ENCODE measurements around the gene CCDC88C. TPM values are rescaled to one million over a fixed set of nuclear protein-coding genes. Genes with fewer than 3 reads are reported as not detected.

CCDC88C gene
- total RNA-seq, 1 experiment from 2014 or later = 33.2 TPM

- no peaks in the 10 kb centered on the region for H3K9me3 Mint-ChIP-seq (ENCODE audit: low read depth, unreplicated experiment)
- intact Hi-C loops (cut with micrococcal nuclease; ENCODE audit: unreplicated experiment) = no loop called here
- TF ChIP-seq, protein P1, sequence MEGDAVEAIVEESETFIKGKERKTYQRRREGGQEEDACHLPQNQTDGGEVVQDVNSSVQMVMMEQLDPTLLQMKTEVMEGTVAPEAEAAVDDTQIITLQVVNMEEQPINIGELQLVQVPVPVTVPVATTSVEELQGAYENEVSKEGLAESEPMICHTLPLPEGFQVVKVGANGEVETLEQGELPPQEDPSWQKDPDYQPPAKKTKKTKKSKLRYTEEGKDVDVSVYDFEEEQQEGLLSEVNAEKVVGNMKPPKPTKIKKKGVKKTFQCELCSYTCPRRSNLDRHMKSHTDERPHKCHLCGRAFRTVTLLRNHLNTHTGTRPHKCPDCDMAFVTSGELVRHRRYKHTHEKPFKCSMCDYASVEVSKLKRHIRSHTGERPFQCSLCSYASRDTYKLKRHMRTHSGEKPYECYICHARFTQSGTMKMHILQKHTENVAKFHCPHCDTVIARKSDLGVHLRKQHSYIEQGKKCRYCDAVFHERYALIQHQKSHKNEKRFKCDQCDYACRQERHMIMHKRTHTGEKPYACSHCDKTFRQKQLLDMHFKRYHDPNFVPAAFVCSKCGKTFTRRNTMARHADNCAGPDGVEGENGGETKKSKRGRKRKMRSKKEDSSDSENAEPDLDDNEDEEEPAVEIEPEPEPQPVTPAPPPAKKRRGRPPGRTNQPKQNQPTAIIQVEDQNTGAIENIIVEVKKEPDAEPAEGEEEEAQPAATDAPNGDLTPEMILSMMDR (IDR thresholded peaks at IDR 0.05; ENCODE audit: unreplicated experiment) = no peak
- no peak for DNase-seq
- CTCF ChIA-PET = no interaction called here
- no peaks in the 10 kb centered on the region for H3K27me3 Mint-ChIP-seq (ENCODE audit: unreplicated experiment)
- BruUV-seq (replicated peaks) = no TSS peak
- H3K27ac Mint-ChIP-seq (ENCODE audit: unreplicated experiment) = no peak overlapping the region
- H3K36me3 Mint-ChIP-seq (ENCODE audit: insufficient read depth, unreplicated experiment) = peaks cover 16% of the 10 kb centered on the region
- H3K4me3 Mint-ChIP-seq (ENCODE audit: low read depth, unreplicated experiment) = no peak overlapping the region
- H3K4me1 Mint-ChIP-seq (ENCODE audit: low read depth, unreplicated experiment) = peaks cover 13% of the 10 kb centered on the region
Measured at GRCh38 chr14:91363776-91364523, 53.7 kb downstream of the CCDC88C start.

DNA sequence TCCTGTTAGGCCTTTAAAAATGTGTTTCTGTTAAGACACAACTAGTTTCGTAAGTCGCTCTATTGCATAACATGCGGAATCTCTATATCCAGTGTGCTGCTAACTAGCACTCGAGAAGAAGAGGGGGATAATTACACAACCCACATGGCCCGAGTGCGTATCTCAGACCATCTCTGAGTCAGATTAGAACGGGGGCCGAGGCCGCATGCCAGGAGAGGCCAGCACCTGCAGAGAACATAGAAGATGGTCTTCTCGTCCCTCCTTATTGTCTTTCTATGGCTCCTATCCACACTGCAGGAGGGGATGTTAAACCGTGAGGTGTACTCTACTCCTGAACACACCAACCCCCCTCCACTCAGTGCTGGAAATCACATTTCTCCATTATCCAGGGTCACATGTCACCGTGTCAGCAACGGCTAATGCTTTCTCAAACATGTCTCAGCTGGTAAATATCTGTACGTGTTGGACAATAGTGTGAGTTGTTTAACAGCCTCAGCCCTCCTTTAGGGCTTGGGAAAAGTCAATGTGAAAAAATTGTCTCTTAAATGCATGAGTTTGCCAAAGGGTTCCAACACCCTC is 56.3 kb downstream of the CCDC88C start:
- BruUV-seq (replicated peaks) = no TSS peak
- Mint-ChIP-seq H3K36me3 (ENCODE audit: insufficient read depth, unreplicated experiment) (peaks cover 3% of the 10 kb centered on the region), H3K27me3 (ENCODE audit: unreplicated experiment) (no peaks in the 10 kb centered on the region), H3K9me3 (ENCODE audit: low read depth, unreplicated experiment) (no peaks in the 10 kb centered on the region), H3K27ac (ENCODE audit: unreplicated experiment) (no peak overlapping the region), H3K4me3 (ENCODE audit: low read depth, unreplicated experiment) (no peak overlapping the region), H3K4me1 (ENCODE audit: low read depth, unreplicated experiment) (no peaks in the 10 kb centered on the region)
- no peak for DNase-seq
- intact Hi-C loops (cut with micrococcal nuclease; ENCODE audit: unreplicated experiment) = no loop called here
- CTCF ChIA-PET = interaction anchor here (0.6 kb wide), 1 partner anchor 618 kb away, joined by 3 read pairs; no protein-coding TSS in a partner anchor
- TF ChIP-seq, protein P1 (IDR thresholded peaks at IDR 0.05; ENCODE audit: unreplicated experiment) = no peak

GRCh38 chr14:91360490-91361232 is 57.0 kb downstream of the CCDC88C start:
- H3K27me3 Mint-ChIP-seq (ENCODE audit: unreplicated experiment) = no peaks in the 10 kb centered on the region
- H3K4me3 Mint-ChIP-seq (ENCODE audit: low read depth, unreplicated experiment) = no peak overlapping the region
- H3K27ac Mint-ChIP-seq (ENCODE audit: unreplicated experiment) = no peak overlapping the region
- H3K9me3 Mint-ChIP-seq (ENCODE audit: low read depth, unreplicated experiment) = no peaks in the 10 kb centered on the region
- CTCF ChIA-PET = no interaction called here
- peaks cover 3% of the 10 kb centered on the region for H3K36me3 Mint-ChIP-seq (ENCODE audit: insufficient read depth, unreplicated experiment)
- no peak for DNase-seq
- intact Hi-C loops (cut with micrococcal nuclease; ENCODE audit: unreplicated experiment) = no loop called here
- TF ChIP-seq, protein P1 (IDR thresholded peaks at IDR 0.05; ENCODE audit: unreplicated experiment) = no peak
- no TSS peak for BruUV-seq (replicated peaks)
- no peaks in the 10 kb centered on the region for H3K4me1 Mint-ChIP-seq (ENCODE audit: low read depth, unreplicated experiment)

DNA sequence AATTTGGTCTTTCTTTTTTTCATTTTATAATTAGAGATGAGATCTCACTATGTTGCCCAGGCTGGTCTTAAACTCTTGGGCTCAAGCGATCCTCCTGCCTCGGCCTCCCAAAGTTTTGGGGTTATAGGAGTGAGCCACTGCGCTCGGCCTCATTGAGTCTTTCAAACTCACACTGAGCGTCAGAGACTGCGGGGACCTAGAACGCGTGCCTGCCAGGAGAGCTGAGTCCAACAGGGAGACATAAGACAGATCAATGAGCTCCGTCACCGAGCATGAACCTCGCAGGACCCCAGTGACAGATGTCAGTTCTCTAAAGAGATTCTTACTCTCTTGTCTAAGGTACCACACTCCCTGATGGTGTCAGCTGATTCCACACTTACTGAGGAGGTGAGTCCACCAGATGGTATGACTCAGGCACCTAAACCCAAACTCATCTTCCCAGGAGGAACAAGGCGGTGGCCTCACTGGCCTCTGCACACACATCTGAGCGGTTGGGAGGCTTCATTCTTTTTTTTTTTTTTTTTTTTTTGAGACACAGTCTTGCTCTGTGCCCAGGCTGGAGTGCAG is 58.9 kb downstream of the CCDC88C start:
- BruUV-seq (replicated peaks) = no TSS peak
- H3K4me3 Mint-ChIP-seq (ENCODE audit: low read depth, unreplicated experiment) = no peak overlapping the region
- no peaks in the 10 kb centered on the region for H3K4me1 Mint-ChIP-seq (ENCODE audit: low read depth, unreplicated experiment)
- intact Hi-C loops (cut with micrococcal nuclease; ENCODE audit: unreplicated experiment) = no loop called here
- CTCF ChIA-PET = no interaction called here
- H3K27me3 Mint-ChIP-seq (ENCODE audit: unreplicated experiment) = no peaks in the 10 kb centered on the region
- H3K27ac Mint-ChIP-seq (ENCODE audit: unreplicated experiment) = no peak overlapping the region
- peaks cover 7% of the 10 kb centered on the region for H3K36me3 Mint-ChIP-seq (ENCODE audit: insufficient read depth, unreplicated experiment)
- no peaks in the 10 kb centered on the region for H3K9me3 Mint-ChIP-seq (ENCODE audit: low read depth, unreplicated experiment)
- DNase-seq = no peak
- TF ChIP-seq, protein P1 (IDR thresholded peaks at IDR 0.05; ENCODE audit: unreplicated experiment) = no peak

Data from Calu3 (cell line).